PFSK-1 (cell line): Measurements from ENCODE around the gene CEP83.

Experiments
- FOXP2 ChIP-seq: optimal IDR thresholded peaks from 2 replicates; pipeline ENCODE3; 2011; ENCODE audit warnings: borderline replicate concordance, control low read depth, inconsistent platforms; ENCODE audit not compliant: insufficient read depth; ENCODE audit errors: extremely low read length, extremely low read depth
- POLR2AphosphoS5 ChIP-seq: IDR thresholded peaks from 2 replicates; pipeline ENCODE4 v1.6.1; 2012; ENCODE audit warnings: low read depth, mild to moderate bottlenecking, control low read depth, low read length, moderate library complexity
- SIN3A ChIP-seq: IDR thresholded peaks from 2 replicates; pipeline ENCODE4 v1.6.1; 2012; ENCODE audit warnings: mild to moderate bottlenecking, low read length, moderate library complexity, borderline replicate concordance; ENCODE audit not compliant: insufficient read depth
- TAF1 ChIP-seq: IDR thresholded peaks from 2 replicates; pipeline ENCODE4 v1.6.1; 2012; ENCODE audit warnings: low read length, control low read depth, borderline replicate concordance; ENCODE audit not compliant: insufficient read depth
- TF ChIP-seq, protein P1 (sequence below), 2 experiments: IDR thresholded peaks; 2 replicates each; pipeline versions ENCODE4 v1.6.1 to v1.8.0; 2011 to 2012; ENCODE audit warnings: low read depth in 2 of 2, low read length in 2 of 2, control low read depth in 1 of 2, inconsistent platforms in 1 of 2, mild to moderate bottlenecking in 1 of 2, moderate library complexity in 1 of 2; ENCODE audit not compliant: insufficient read depth in 1 of 2

The CEP83 gene

DNA sequence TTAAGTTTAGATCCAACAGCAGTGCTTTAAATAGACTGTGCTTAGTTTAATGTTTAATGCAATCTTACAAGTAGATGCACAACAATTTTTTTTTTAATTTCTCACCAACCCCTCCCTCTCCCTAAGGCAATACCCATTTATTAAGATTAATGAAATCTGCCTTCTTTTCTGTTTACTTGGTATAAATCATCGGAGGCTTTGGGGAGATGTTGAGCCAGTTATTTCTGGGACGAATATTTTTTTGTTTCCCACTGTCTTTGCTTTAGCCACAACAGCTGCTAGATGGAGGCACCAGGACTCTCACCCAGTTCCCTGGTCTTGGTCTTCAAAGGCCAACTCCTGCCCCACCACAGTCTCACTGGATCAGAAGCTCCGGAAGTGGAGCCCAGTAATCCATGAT, 197.9 kb downstream of the CEP83 start:
- TF ChIP-seq, protein P1, sequence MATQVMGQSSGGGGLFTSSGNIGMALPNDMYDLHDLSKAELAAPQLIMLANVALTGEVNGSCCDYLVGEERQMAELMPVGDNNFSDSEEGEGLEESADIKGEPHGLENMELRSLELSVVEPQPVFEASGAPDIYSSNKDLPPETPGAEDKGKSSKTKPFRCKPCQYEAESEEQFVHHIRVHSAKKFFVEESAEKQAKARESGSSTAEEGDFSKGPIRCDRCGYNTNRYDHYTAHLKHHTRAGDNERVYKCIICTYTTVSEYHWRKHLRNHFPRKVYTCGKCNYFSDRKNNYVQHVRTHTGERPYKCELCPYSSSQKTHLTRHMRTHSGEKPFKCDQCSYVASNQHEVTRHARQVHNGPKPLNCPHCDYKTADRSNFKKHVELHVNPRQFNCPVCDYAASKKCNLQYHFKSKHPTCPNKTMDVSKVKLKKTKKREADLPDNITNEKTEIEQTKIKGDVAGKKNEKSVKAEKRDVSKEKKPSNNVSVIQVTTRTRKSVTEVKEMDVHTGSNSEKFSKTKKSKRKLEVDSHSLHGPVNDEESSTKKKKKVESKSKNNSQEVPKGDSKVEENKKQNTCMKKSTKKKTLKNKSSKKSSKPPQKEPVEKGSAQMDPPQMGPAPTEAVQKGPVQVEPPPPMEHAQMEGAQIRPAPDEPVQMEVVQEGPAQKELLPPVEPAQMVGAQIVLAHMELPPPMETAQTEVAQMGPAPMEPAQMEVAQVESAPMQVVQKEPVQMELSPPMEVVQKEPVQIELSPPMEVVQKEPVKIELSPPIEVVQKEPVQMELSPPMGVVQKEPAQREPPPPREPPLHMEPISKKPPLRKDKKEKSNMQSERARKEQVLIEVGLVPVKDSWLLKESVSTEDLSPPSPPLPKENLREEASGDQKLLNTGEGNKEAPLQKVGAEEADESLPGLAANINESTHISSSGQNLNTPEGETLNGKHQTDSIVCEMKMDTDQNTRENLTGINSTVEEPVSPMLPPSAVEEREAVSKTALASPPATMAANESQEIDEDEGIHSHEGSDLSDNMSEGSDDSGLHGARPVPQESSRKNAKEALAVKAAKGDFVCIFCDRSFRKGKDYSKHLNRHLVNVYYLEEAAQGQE (IDR thresholded peaks at IDR 0.05; ENCODE audit: insufficient read depth in 1 of 2, low read depth in 2 of 2, low read length in 2 of 2), result no peak
- no peak for TF ChIP-seq SIN3A

DNA sequence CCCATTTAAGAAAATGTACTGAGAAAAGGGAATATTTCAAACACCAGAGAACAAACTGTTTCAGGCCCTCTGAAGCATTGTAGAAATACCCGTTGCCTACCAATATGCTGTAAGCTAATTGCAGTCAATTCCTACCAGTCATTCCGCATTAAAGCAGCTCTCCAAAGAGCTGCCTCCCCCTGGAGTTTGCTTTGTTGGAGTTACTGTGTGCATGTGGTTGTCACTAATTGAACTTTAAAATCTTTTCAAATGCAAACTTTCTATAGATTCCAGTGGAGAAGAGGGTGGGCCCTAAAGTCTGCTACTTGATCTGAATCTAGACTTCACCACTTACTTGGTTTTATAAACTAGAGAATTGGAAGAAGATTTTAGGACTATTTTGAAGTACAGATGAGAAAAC, 198.5 kb downstream of the CEP83 start:
- TF ChIP-seq, protein P1 (IDR thresholded peaks at IDR 0.05; ENCODE audit: insufficient read depth in 1 of 2, low read depth in 2 of 2, low read length in 2 of 2), result no peak
- TF ChIP-seq SIN3A (no peak), TAF1 (no peak), FOXP2 (no peak), POLR2AphosphoS5 (no peak)

DNA sequence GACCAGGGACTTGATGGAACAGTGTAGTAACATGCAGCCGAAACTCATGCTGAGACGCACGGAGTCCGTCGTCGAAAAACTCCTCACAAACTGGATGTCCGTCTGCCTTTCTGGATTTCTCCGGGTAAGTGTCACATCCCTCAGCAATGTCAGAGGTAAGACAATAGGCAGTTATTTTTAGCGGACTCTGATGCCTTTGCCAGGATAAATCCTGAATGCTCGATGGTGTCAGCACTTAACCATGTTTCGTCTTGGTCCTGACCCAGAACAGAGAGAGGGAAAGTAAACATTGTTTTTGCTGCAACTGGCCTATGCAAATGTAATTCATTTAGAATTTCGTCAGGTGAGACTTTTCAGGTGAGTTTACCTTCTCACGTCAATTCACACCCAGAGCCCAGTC, 198.9 kb downstream of the CEP83 start:
- TF ChIP-seq FOXP2 (no peak), POLR2AphosphoS5 (no peak)

DNA sequence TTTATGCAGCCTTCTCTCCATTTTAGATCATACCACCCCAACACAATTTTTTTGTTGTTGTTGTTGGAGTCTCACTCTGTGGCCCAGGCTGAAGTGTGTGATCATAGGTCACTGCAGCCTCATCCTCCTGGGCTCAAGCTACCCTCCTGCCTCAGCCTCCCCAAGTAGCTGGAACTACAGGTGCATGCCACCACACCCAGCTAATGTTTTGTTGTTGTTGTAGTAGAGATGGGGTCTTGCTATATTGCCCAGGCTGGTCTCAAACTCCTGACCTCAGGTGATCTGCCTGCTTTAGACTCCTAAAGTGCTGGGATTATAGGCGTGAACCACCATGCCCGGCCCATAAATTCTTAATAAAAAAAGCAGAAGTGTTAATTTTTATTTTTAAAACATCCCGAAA, 199.7 kb downstream of the CEP83 start:
- TF ChIP-seq POLR2AphosphoS5 (no peak), FOXP2 (no peak), SIN3A (no peak), TAF1 (no peak)
- TF ChIP-seq, protein P1 (IDR thresholded peaks at IDR 0.05; ENCODE audit: insufficient read depth in 1 of 2, low read depth in 2 of 2, low read length in 2 of 2), result no peak

DNA sequence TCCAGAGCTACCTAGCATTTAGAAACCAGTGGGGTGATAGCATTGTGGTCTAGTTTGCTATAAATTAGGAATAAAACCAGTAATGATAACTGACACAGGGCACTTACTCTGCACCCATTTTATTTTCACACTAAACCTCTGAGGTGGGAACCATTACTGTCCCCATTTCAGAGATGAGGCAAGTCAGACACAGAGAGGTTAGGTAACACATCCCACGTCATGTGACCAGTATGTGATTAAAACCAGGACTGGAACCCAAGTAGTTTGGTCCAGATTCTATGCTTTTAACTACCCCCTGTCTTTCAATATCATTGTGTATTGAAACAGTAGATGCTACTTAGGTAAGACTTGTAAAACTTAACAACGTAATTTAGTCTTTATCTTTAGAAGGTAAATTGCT, 201.1 kb downstream of the CEP83 start:
- TF ChIP-seq, protein P1 (IDR thresholded peaks at IDR 0.05; ENCODE audit: insufficient read depth in 1 of 2, low read depth in 2 of 2, low read length in 2 of 2), result no peak
- TF ChIP-seq SIN3A, result no peak
- TF ChIP-seq FOXP2, result no peak
- TF ChIP-seq TAF1, result no peak
- TF ChIP-seq POLR2AphosphoS5, result no peak
